GM18519 (cell line): ENCODE measurements around the gene DRC1.
"Not testable (repeated sequence)": the region's sequence is repeated elsewhere in the genome, so short reads cannot be mapped to it uniquely, and the experiment has no call there.

Experiments used
- ATAC-seq: cut with Tn5 transposase; IDR thresholded peaks from one replicate; pipeline ENCODE4 v1.9.1; 2021; ENCODE audit warnings: mild to moderate bottlenecking, moderate library complexity; ENCODE audit not compliant: unreplicated experiment, low FRiP score

Gene DRC1

GRCh38 chr2:26401739-26402541 is at the start of gene DRC1:
TSS of gene DRC1 (plus strand) at chr2:26401920. CDS start at chr2:26401990, 70 bp downstream.
- ATAC-seq: no peak

DNA sequence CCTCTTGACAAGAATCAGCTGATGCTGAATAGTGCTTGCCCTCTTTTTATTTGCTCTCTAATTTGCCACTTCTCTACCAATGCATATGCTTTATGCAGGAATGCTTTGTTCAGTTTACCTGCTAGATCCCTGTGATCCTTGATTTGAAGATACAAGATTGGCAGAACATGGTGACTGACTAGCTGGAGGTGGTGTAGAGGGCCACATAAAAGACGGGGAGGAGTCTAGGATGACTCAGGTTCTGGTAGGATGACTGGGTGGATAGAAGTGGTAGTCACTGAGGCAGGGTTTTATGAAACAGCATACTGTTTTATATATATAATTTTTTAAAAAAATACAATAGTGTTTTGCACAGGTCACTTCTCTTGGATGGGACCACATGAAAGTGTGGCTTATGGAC is 48.8 kb upstream of the DRC1 start:
- no peak for ATAC-seq

- ATAC-seq: not testable (repeated sequence)
These were observed 47.3 kb upstream of the DRC1 start for GRCh38 chr2:26354469-26354868.

GRCh38 chr2:26355038-26355995 is 46.4 kb upstream of the DRC1 start:
- ATAC-seq: no peak

- ATAC-seq: no peak
These were observed 45.6 kb upstream of the DRC1 start for GRCh38 chr2:26356111-26356510.

- no peak for ATAC-seq
These were observed 44.9 kb upstream of the DRC1 start for GRCh38 chr2:26356771-26357170.

- no peak for ATAC-seq
These were observed 41.7 kb upstream of the DRC1 start for GRCh38 chr2:26359886-26360473.

DNA sequence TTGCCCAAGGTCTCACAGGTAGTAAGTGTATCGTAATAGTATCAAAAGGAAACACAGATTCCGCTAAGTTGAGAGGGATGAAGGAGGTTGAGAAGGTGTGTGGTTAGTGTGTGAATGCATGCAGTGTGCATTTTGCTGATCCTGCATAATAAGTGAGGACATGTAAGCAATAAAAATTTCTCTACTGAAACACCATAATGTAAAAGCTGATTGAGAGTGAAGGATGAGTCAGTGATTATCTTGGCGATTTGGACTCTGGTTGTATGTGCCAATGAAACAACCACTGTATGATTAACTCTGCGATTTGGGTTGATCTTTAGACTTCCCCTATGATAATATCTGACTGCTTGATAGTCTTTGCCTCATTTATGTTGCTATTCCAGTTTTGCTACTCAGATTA is 38.4 kb upstream of the DRC1 start:
- no peak for ATAC-seq

- ATAC-seq: no peak
These were observed 37.8 kb upstream of the DRC1 start for GRCh38 chr2:26363958-26364357.

- no peak for ATAC-seq
These were observed 37.1 kb upstream of the DRC1 start for GRCh38 chr2:26364669-26365068.

GRCh38 chr2:26366957-26367356 is 34.8 kb upstream of the DRC1 start:
- ATAC-seq: no peak

GRCh38 chr2:26369664-26370063 is 32.1 kb upstream of the DRC1 start:
- not testable (repeated sequence) for ATAC-seq

- not testable (repeated sequence) for ATAC-seq
These were observed 30.8 kb upstream of the DRC1 start for GRCh38 chr2:26370909-26371308.

DNA sequence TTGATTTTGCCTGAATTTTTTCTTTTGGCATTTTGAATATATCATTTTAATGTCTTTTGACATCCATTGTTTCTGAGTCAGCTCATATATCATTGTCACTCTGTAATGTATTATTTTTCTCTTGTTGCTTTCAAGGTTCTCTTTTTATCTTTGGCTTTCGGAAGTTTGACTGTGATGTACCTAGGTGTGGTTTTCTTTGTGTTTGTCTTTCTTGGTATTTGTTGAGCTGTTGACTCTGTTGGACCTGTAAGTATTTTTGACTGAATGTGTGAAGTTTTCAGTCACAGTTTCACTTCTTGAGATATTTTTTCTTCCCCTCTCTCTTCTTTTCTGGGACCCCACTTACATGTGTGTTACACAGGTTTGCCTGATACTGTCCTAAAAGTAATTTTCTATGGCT is 24.9 kb upstream of the DRC1 start:
- no peak for ATAC-seq

- ATAC-seq: no peak
These were observed 21.4 kb upstream of the DRC1 start for GRCh38 chr2:26380281-26380680.

GRCh38 chr2:26382564-26382963 is 19.2 kb upstream of the DRC1 start:
- no peak for ATAC-seq

- no peak for ATAC-seq
These were observed 17.5 kb upstream of the DRC1 start for GRCh38 chr2:26384183-26384582.

DNA sequence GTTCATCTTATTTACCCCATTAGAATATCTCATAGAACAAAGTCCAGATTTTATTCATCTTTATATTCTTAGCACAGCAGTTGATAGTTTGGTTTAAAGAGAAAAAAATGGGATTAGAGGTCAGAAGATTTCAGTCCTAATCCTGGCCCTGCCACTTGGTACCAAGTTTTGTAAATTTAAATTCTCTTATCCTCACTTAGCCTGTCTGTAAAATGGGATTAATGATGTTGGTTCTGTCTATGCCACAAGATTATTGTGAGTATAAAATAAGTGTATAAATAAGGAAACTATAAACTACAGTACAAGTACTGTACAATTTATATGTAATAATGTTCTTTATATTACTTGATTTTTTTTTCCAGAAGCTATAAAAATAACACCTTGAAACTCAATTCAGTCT is 17.1 kb upstream of the DRC1 start:
- ATAC-seq: no peak

DNA sequence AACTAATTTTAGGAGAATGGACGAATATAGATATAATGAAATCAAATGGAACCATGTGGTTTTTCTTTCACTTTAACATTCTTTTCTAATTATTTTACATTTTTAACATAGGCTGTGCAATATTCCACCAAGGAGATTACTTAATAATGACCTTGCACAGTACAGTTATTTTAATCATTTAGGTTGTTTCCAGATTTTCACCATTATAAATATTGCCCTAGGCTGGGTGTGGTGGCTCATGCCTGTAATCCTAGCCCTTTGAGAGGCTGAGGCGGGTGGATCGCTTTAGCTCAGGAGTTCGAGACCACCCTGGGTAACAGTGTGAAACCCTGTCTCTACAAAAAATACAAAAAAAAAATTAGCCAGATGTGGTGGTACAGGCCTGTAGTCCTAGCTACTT is 14.5 kb upstream of the DRC1 start:
- no peak for ATAC-seq

DNA sequence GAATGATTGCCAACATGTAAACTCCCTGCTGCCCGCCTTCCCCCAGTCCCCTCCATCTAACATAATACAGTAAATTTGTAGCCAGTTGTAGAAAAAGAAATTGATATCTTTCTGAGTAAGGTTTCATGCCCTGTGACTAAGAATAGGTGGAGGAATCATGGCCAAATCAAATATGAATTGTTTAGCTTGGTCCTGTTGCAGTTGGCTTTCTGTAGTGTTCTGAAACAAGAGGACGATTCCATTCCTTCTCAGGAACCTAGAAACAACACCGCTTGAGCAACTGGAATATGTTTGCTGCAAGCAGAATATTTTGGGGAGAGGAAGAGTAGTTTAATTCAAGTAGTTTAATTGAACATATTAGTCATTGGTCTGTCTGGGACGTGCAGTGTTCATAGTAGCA is 7.0 kb upstream of the DRC1 start:
- ATAC-seq: no peak

- no peak for ATAC-seq
These were observed 6.3 kb upstream of the DRC1 start for GRCh38 chr2:26395394-26395793.
